Mammary epithelial cell (primary cell): ENCODE data around the gene ARFIP1.

Experiments used
- CTCF ChIP-seq, 2 donors: IDR thresholded peaks in 1 of 2; conservative IDR thresholded peaks in 1 of 2; 2 replicates each; pipeline ENCODE4 v1.5.1; 2011 to 2012; ENCODE audit warnings: inconsistent platforms in 2 of 2, low read length in 2 of 2, mild to moderate bottlenecking in 2 of 2, control low read depth in 1 of 2, low read depth in 1 of 2; ENCODE audit not compliant: insufficient read depth in 1 of 2; ENCODE audit errors: extremely low read depth in 1 of 2
- EZH2 ChIP-seq: IDR thresholded peaks from 2 replicates; pipeline ENCODE4 v1.6.1; 2012; ENCODE audit warnings: low read length, inconsistent platforms, borderline replicate concordance

- no peak for TF ChIP-seq CTCF (conservative IDR thresholded peaks at IDR 0.05 in 1 of 2, IDR thresholded peaks at IDR 0.05 in 1 of 2; ENCODE audit: extremely low read depth in 1 of 2, insufficient read depth in 1 of 2, low read depth in 1 of 2, low read length in 2 of 2)
- TF ChIP-seq EZH2, result no peak
Measured at GRCh38 chr4:152734699-152735050, 45.1 kb upstream of the ARFIP1 start.
